Thyroid gland (tissue), 4 donors: Measurements from ENCODE around the gene FER. TPM values are rescaled to one million over a fixed set of nuclear protein-coding genes. Genes with fewer than 3 reads are reported as not detected.
"Not testable (repeated sequence)": the region's sequence is repeated elsewhere in the genome, so short reads cannot be mapped to it uniquely, and the experiment has no call there.

Experiments used
- DNase-seq, 2 donors: peaks; one replicate each; pipeline ENCODE4 v3.0.0-alpha.2; 2019
- H3K27ac ChIP-seq, 3 donors: fragments of 200-600 bp; sonication (generic); 1 replicate in 2 of 3; 2 replicates in 1 of 3; pipeline ENCODE4 v1.5.1; 2016 to 2019; ENCODE audit warnings: mild to moderate bottlenecking in 1 of 3, moderate library complexity in 1 of 3
- H3K27me3 ChIP-seq: fragments of 200-600 bp; sonication (generic); one replicate; pipeline ENCODE4 v1.5.1; 2019
- H3K36me3 ChIP-seq, 2 donors: fragments of 200-600 bp; sonication (generic); one replicate each; pipeline ENCODE4 v1.5.1; 2016 to 2019
- H3K4me1 ChIP-seq, 2 donors: fragments of 200-600 bp; sonication (generic); one replicate each; pipeline ENCODE4 v1.5.1; 2017 to 2019
- H3K4me3 ChIP-seq, 3 donors: fragments of 200-600 bp; sonication (generic); replicated peaks in 1 of 3; 1 replicate in 2 of 3; 2 replicates in 1 of 3; pipeline ENCODE4 v1.5.1; 2016; ENCODE audit warnings: mild to moderate bottlenecking in 1 of 3
- H3K9me3 ChIP-seq: fragments of 200-600 bp; sonication (generic); one replicate; pipeline ENCODE4 v1.5.1; 2017
- CTCF ChIP-seq, 6 experiments: fragments of 200-600 bp in 3 of 6; fragments of 450-650 bp in 3 of 6; sonication (generic) in 3 of 6; IDR thresholded peaks; one replicate each; pipeline ENCODE4 v1.5.1; 2016 to 2019; ENCODE audit warnings: antibody characterized with exemption in 6 of 6, mild to moderate bottlenecking in 2 of 6, inconsistent platforms in 1 of 6, moderate library complexity in 1 of 6
- POLR2A ChIP-seq, 2 donors: fragments of 450-650 bp; IDR thresholded peaks; one replicate each; pipeline ENCODE4 v1.6.1; 2017; ENCODE audit warnings: antibody characterized with exemption in 2 of 2, mild to moderate bottlenecking in 2 of 2, moderate library complexity in 1 of 2
- WGBS, 2 donors: methylation state at CpG; one replicate each; pipeline ENCODE4 v1.1.5; 2017; 5-methylcytosine and 5-hydroxymethylcytosine counted together
- intact Hi-C: fragments of 100-400 bp; cut with DNase I; formaldehyde crosslinking; loops from one replicate; pipeline ENCODE4 v1.15.1; 2023
- total RNA-seq, 4 donors: library from RNA; depleted of rRNA; stranded (reverse); fragments of >200 nt; gene quantifications; one replicate each; pipeline ENCODE4 v1.2.3, GENCODE V29; 2016

Gene FER
- total RNA-seq, 4 donors from 2014 or later: 38.8 to 79.1 (median 45.2) TPM

- TF ChIP-seq CTCF (IDR thresholded peaks at IDR 0.05): peak in 1 of 6 experiments; percentile 8
- TF ChIP-seq POLR2A (IDR thresholded peaks at IDR 0.05): no peak
- Histone ChIP-seq H3K9me3 (no peaks in the 10 kb centered on the region), H3K4me3 (no peak overlapping the region), H3K4me1 (peaks cover 9 to 33% of the 10 kb centered on the region in 2 donors), H3K27ac (peak overlapping the region in 2 of 3 donors; percentile 14 to 62), H3K27me3 (no peaks in the 10 kb centered on the region), H3K36me3 (no peaks in the 10 kb centered on the region)
- peak; percentile 14 to 34 for DNase-seq
- intact Hi-C loops: no loop called here
- 17 to 21% methylated on average over 2 of the region's 2 CpGs for WGBS, 2 donors
These were observed 298.0 kb downstream of the FER start for GRCh38 chr5:109045710-109046109.

GRCh38 chr5:109049565-109049964, 301.9 kb downstream of the FER start:
- DNase-seq: no peak
- Histone ChIP-seq H3K36me3 (no peaks in the 10 kb centered on the region), H3K27ac (peak overlapping the region in 1 of 3 donors; percentile 8), H3K4me1 (peaks cover 12 to 36% of the 10 kb centered on the region in 2 donors), H3K27me3 (no peaks in the 10 kb centered on the region), H3K4me3 (no peak overlapping the region), H3K9me3 (no peaks in the 10 kb centered on the region)
- intact Hi-C loops: no loop called here
- 68 to 70% methylated on average over 1 of the region's 1 CpG for WGBS, 2 donors
- TF ChIP-seq CTCF (IDR thresholded peaks at IDR 0.05): no peak
- TF ChIP-seq POLR2A (IDR thresholded peaks at IDR 0.05): no peak

GRCh38 chr5:109050321-109050720, 302.6 kb downstream of the FER start:
- H3K27me3 ChIP-seq, H3K27ac ChIP-seq, intact Hi-C loops, H3K9me3 ChIP-seq, H3K36me3 ChIP-seq, H3K4me3 ChIP-seq, DNase-seq: not testable (repeated sequence)
- WGBS, 2 donors: 37 to 87% methylated on average over 1 of the region's 1 CpG
- peaks cover 6 to 34% of the 10 kb centered on the region in 2 donors for H3K4me1 ChIP-seq

GRCh38 chr5:109052216-109052615, 304.5 kb downstream of the FER start:
- H3K4me3 ChIP-seq, H3K9me3 ChIP-seq, H3K27me3 ChIP-seq, H3K36me3 ChIP-seq, intact Hi-C loops: not testable (repeated sequence)
- Histone ChIP-seq H3K4me1 (peaks cover 3 to 25% of the 10 kb centered on the region in 2 donors), H3K27ac (peak overlapping the region in 2 of 3 donors; percentile 1 to 24)
- 48 to 50% methylated on average over 5 of the region's 5 CpGs for WGBS, 2 donors
- peak; percentile 59 to 70 for DNase-seq

GRCh38 chr5:109053995-109054417, 306.3 kb downstream of the FER start:
- H3K36me3 ChIP-seq: no peaks in the 10 kb centered on the region

More at GRCh38 chr5:109053995-109054417, 306.3 kb downstream of the FER start:
- H3K4me3 ChIP-seq: no peak overlapping the region
- H3K4me1 ChIP-seq: peaks cover 3 to 15% of the 10 kb centered on the region in 2 donors
- WGBS, 2 donors: 77 to 84% methylated on average over 4 of the region's 4 CpGs
- TF ChIP-seq POLR2A (IDR thresholded peaks at IDR 0.05) (no peak), CTCF (IDR thresholded peaks at IDR 0.05) (no peak)
- no peaks in the 10 kb centered on the region for H3K9me3 ChIP-seq
- no peaks in the 10 kb centered on the region for H3K27me3 ChIP-seq
- H3K27ac ChIP-seq: no peak overlapping the region
- intact Hi-C loops: no loop called here
- no peak for DNase-seq
